HCT116 (cell line): ENCODE results near the gene UBE2D1. TPM values are rescaled to one million over a fixed set of nuclear protein-coding genes. Genes with fewer than 3 reads are reported as not detected.

ENCODE experiments used
- ATAC-seq: fragments of 200-7000 bp; cut with Tn5 transposase; 2 replicates; pipeline ENCODE4 v1.9.1; 2020; ENCODE audit warnings: mild to moderate bottlenecking, moderate library complexity
- BruUV-seq: library from RNA; stranded (reverse); fragments of 400-500 nt; replicated peaks from 2 replicates; lab custom pipeline; 2021; lab: Mats Ljungman, UMichigan
- CTCF ChIA-PET: fragments of 300-600 bp; sonication (Branson Sonifier 250); formaldehyde crosslinking; loops from one replicate; lab custom pipeline; 2021; ENCODE audit warnings: antibody characterized with exemption; lab: Charles Lee
- POLR2A ChIA-PET: fragments of 300-600, 350-600 bp; sonication (Branson Sonifier 250); formaldehyde crosslinking; loops from one replicate; lab custom pipeline; 2021; ENCODE audit warnings: antibody characterized with exemption; lab: Charles Lee
- RAD21 ChIA-PET, 2 experiments: fragments of 300-600 bp; sonication (Branson Sonifier 250); formaldehyde crosslinking; loops; one replicate each; lab custom pipeline; 2023; ENCODE audit warnings: low total read pairs in 2 of 2; ENCODE audit not compliant: uncharacterized antibody in 2 of 2, unreplicated experiment in 2 of 2, low non-redundant PET in 1 of 2; lab: Charles Lee
- DNase-seq: peaks from one replicate; pipeline ENCODE4 v3.0.0-alpha.2; 2010; ENCODE audit warnings: low read depth, low spot score
- H2AFZ ChIP-seq: fragments of 200-600 bp; shearing (Covaris generic), sonication (generic); 2 replicates; pipeline ENCODE4 v1.6.1; 2017; ENCODE audit warnings: low read depth, mixed run types, mixed read lengths, antibody characterized with exemption, low read length; ENCODE audit not compliant: poor library complexity, severe bottlenecking
- H3K27ac ChIP-seq: 2 replicates; pipeline ENCODE4 v1.5.1; 2012; ENCODE audit warnings: low read depth, low read length
- H3K27me3 ChIP-seq: fragments of 200-600 bp; sonication (generic); 2 replicates; pipeline ENCODE4 v1.6.1; 2016; ENCODE audit warnings: mixed run types, low read length, mixed read lengths; ENCODE audit not compliant: insufficient read depth
- H3K36me3 ChIP-seq, 2 experiments: fragments of 200-500 bp in 1 of 2; fragments of 200-600 bp in 1 of 2; sonication (Bioruptor generic) in 1 of 2; sonication (generic) in 1 of 2; 2 replicates each; pipeline versions ENCODE4 v1.5.1 to v1.6.1; 2014 to 2016; ENCODE audit warnings: low read length in 2 of 2, inconsistent platforms in 1 of 2, mixed read lengths in 1 of 2, mixed run types in 1 of 2; ENCODE audit not compliant: insufficient read depth in 2 of 2, control insufficient read depth in 1 of 2
- H3K4me1 ChIP-seq, 2 experiments: fragments of 200-600 bp in 1 of 2; sonication (generic) in 1 of 2; 2 replicates each; pipeline versions ENCODE4 v1.5.1 to v1.6.1; 2012 to 2017; ENCODE audit warnings: low read length in 2 of 2, inconsistent platforms in 1 of 2, mild to moderate bottlenecking in 1 of 2, mixed read lengths in 1 of 2, mixed run types in 1 of 2, moderate library complexity in 1 of 2; ENCODE audit not compliant: insufficient read depth in 2 of 2, control insufficient read depth in 1 of 2
- H3K4me2 ChIP-seq: fragments of 200-600 bp; sonication (generic); 2 replicates; pipeline ENCODE4 v1.6.1; 2017; ENCODE audit warnings: mixed run types, low read length, mixed read lengths
- H3K4me3 ChIP-seq, 2 experiments: fragments of 200-600 bp in 1 of 2; sonication (generic) in 1 of 2; replicated peaks in 1 of 2; 2 replicates each; pipeline ENCODE4 v1.5.1; 2011 to 2016; ENCODE audit warnings: low read length in 2 of 2, control low read depth in 1 of 2, low read depth in 1 of 2, mild to moderate bottlenecking in 1 of 2, mixed read lengths in 1 of 2, mixed run types in 1 of 2
- H3K79me2 ChIP-seq: fragments of 200-600 bp; sonication (generic); 2 replicates; pipeline ENCODE4 v1.6.1; 2017; ENCODE audit warnings: mild to moderate bottlenecking, mixed run types, low read length, moderate library complexity, mixed read lengths; ENCODE audit not compliant: insufficient read depth
- H3K9ac ChIP-seq: fragments of 200-600 bp; sonication (generic); 2 replicates; pipeline ENCODE4 v1.6.1; 2016; ENCODE audit warnings: low read length, mixed read lengths
- H3K9me2 ChIP-seq: fragments of 200-600 bp; sonication (generic), shearing (Covaris generic); 2 replicates; pipeline ENCODE4 v1.6.1; 2017; ENCODE audit warnings: mixed run types, mild to moderate bottlenecking, moderate library complexity; ENCODE audit not compliant: insufficient read depth
- H3K9me3 ChIP-seq, 2 experiments: fragments of 200-500 bp in 1 of 2; fragments of 200-600 bp in 1 of 2; sonication (Bioruptor generic) in 1 of 2; sonication (generic) in 1 of 2; 2 replicates each; pipeline ENCODE4 v1.6.1; 2014 to 2017; ENCODE audit warnings: low read length in 2 of 2, mixed read lengths in 2 of 2, inconsistent platforms in 1 of 2, low read depth in 1 of 2, mild to moderate bottlenecking in 1 of 2, mixed run types in 1 of 2, moderate library complexity in 1 of 2; ENCODE audit not compliant: control insufficient read depth in 1 of 2, insufficient read depth in 1 of 2
- H4K20me1 ChIP-seq: fragments of 200-600 bp; sonication (generic), shearing (Covaris generic); 2 replicates; pipeline ENCODE4 v1.6.1; 2017; ENCODE audit warnings: mixed run types, mild to moderate bottlenecking, moderate library complexity; ENCODE audit not compliant: insufficient read depth
- CEBPB ChIP-seq: IDR thresholded peaks from 2 replicates; pipeline ENCODE4 v1.6.1; 2012; ENCODE audit warnings: low read depth
- EGR1 ChIP-seq: IDR thresholded peaks from 2 replicates; pipeline ENCODE4 v1.6.1; 2012; ENCODE audit warnings: low read depth
- ELF1 ChIP-seq: IDR thresholded peaks from 2 replicates; pipeline ENCODE4 v1.6.1; 2012; ENCODE audit warnings: low read depth, borderline replicate concordance
- EZH2 ChIP-seq: fragments of 200-600 bp; sonication (generic); IDR thresholded peaks from 2 replicates; pipeline ENCODE4 v1.6.1; 2017; ENCODE audit warnings: antibody characterized with exemption, mixed run types
- EZH2phosphoT487 ChIP-seq: fragments of 200-600 bp; IDR thresholded peaks from 2 replicates; pipeline ENCODE4 v1.6.1; 2018; ENCODE audit warnings: antibody characterized with exemption, borderline replicate concordance
- FOSL1 ChIP-seq: IDR thresholded peaks from 2 replicates; pipeline ENCODE4 v1.6.1; 2012; ENCODE audit warnings: low read depth
- JUND ChIP-seq: IDR thresholded peaks from 2 replicates; pipeline ENCODE4 v1.6.1; 2012
- POLR2A ChIP-seq: IDR thresholded peaks from 2 replicates; pipeline ENCODE4 v1.7.0; 2011; ENCODE audit warnings: borderline replicate concordance; ENCODE audit not compliant: insufficient read depth, insufficient read length; ENCODE audit errors: extremely low read depth
- SRF ChIP-seq: IDR thresholded peaks from 2 replicates; pipeline ENCODE4 v1.6.1; 2012; ENCODE audit warnings: low read depth
- YY1 ChIP-seq: IDR thresholded peaks from 2 replicates; pipeline ENCODE4 v1.6.1; 2011; ENCODE audit warnings: low read length, low read depth, moderate library complexity, mild to moderate bottlenecking; ENCODE audit not compliant: insufficient replicate concordance; ENCODE audit errors: extremely low read depth
- ZFX ChIP-seq: fragments of 450-650 bp; IDR thresholded peaks from 2 replicates; pipeline ENCODE4 v1.6.1; 2017
- ZNF274 ChIP-seq: fragments of 200-500 bp; sonication (Bioruptor generic); IDR thresholded peaks from 2 replicates; pipeline ENCODE4 v1.6.1; 2014; ENCODE audit warnings: mild to moderate bottlenecking, low read depth, low read length, inconsistent platforms
- intact Hi-C: fragments of 100-400 bp; cut with micrococcal nuclease; formaldehyde crosslinking; loops from 2 replicates; pipeline ENCODE4 v1.10.0; 2022
- total RNA-seq: library from RNA; stranded (reverse); gene quantifications from one replicate; pipeline ENCODE4 v1.2.1, GENCODE V29; 2021; ENCODE audit not compliant: unreplicated experiment
- TF ChIP-seq, protein P1 (sequence below), 3 experiments: fragments of 200-600 bp in 1 of 3; sonication (generic) in 1 of 3; IDR thresholded peaks in 2 of 3; conservative IDR thresholded peaks in 1 of 3; 2 replicates each; pipeline ENCODE4 v1.5.1; 2012 to 2017; ENCODE audit warnings: low read depth in 2 of 3, low read length in 2 of 3, antibody characterized with exemption in 1 of 3, borderline replicate concordance in 1 of 3, control low read depth in 1 of 3, mild to moderate bottlenecking in 1 of 3, mixed read lengths in 1 of 3, mixed run types in 1 of 3, moderate library complexity in 1 of 3; ENCODE audit not compliant: insufficient read depth in 1 of 3
- TF ChIP-seq, protein P2 (sequence below): IDR thresholded peaks from 2 replicates; pipeline ENCODE4 v1.6.1; 2012
- TF ChIP-seq, protein P3 (sequence below): IDR thresholded peaks from 2 replicates; pipeline ENCODE4 v1.6.1; 2011; ENCODE audit warnings: mild to moderate bottlenecking, low read length, moderate library complexity; ENCODE audit not compliant: insufficient replicate concordance; ENCODE audit errors: extremely low read depth

Gene UBE2D1
- total RNA-seq, 1 experiment from 2014 or later, result 15.5 TPM

DNA sequence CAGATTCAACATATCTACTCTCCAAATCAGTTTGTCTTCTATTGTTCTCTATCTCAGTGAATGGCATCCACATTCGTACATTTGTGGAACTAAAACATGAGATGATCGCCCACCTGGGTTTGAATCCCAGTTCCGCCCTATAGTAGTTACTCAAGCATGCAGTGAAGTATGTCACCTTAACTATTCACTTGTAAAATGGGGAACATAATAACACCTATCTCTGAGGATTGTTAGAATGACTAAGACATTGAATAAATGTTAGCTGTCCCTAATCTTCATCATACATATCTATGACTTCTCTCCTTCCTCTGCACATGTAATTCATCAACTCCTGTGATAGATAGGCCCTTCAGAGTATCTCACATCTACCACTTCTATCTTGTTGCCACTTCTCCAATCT lies 24.7 kb downstream of the UBE2D1 start:
- ATAC-seq (no peak), DNase-seq (no peak)
- intact Hi-C loops, result no loop called here
- Histone ChIP-seq H3K9ac (no peak overlapping the region), H3K9me3 (no peaks in the 10 kb centered on the region), H3K36me3 (0 out of 4 replicates have a peak, but pooled peaks cover 0 to 2% of the 10 kb centered on the region in 2 experiments), H3K4me1 (no peaks in the 10 kb centered on the region), H3K9me2 (no peaks in the 10 kb centered on the region), H3K4me3 (no peak overlapping the region), H2AFZ (no peak overlapping the region), H3K27me3 (no peaks in the 10 kb centered on the region), H3K79me2 (peaks cover 4% of the 10 kb centered on the region; the same call in 1 of the 2 replicates), H3K4me2 (no peak overlapping the region), H3K27ac (no peak overlapping the region), H4K20me1 (0 out of 2 replicates have a peak, but pooled peaks cover 8% of the 10 kb centered on the region)
- ChIA-PET CTCF (no interaction called here), RAD21 (no interaction called here), POLR2A (interaction anchor here (0.6 kb wide), 1 partner anchor 17 kb away, joined by 5 read pairs; no protein-coding TSS in a partner anchor)
- no TSS peak for BruUV-seq
- TF ChIP-seq JUND (no peak), EZH2 (no peak), POLR2A (no peak), EGR1 (no peak), SRF (no peak), ZFX (no peak), ZNF274 (no peak), FOSL1 (no peak), YY1 (no peak), ELF1 (no peak), EZH2phosphoT487 (no peak), CEBPB (no peak)
- TF ChIP-seq, protein P1, sequence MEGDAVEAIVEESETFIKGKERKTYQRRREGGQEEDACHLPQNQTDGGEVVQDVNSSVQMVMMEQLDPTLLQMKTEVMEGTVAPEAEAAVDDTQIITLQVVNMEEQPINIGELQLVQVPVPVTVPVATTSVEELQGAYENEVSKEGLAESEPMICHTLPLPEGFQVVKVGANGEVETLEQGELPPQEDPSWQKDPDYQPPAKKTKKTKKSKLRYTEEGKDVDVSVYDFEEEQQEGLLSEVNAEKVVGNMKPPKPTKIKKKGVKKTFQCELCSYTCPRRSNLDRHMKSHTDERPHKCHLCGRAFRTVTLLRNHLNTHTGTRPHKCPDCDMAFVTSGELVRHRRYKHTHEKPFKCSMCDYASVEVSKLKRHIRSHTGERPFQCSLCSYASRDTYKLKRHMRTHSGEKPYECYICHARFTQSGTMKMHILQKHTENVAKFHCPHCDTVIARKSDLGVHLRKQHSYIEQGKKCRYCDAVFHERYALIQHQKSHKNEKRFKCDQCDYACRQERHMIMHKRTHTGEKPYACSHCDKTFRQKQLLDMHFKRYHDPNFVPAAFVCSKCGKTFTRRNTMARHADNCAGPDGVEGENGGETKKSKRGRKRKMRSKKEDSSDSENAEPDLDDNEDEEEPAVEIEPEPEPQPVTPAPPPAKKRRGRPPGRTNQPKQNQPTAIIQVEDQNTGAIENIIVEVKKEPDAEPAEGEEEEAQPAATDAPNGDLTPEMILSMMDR (IDR thresholded peaks at IDR 0.05 in 2 of 3, conservative IDR thresholded peaks at IDR 0.05 in 1 of 3; ENCODE audit: borderline replicate concordance in 1 of 3, insufficient read depth in 1 of 3, low read depth in 2 of 3, low read length in 2 of 3), result no peak
- TF ChIP-seq, protein P2, sequence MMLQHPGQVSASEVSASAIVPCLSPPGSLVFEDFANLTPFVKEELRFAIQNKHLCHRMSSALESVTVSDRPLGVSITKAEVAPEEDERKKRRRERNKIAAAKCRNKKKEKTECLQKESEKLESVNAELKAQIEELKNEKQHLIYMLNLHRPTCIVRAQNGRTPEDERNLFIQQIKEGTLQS, result no peak
- TF ChIP-seq, protein P3, sequence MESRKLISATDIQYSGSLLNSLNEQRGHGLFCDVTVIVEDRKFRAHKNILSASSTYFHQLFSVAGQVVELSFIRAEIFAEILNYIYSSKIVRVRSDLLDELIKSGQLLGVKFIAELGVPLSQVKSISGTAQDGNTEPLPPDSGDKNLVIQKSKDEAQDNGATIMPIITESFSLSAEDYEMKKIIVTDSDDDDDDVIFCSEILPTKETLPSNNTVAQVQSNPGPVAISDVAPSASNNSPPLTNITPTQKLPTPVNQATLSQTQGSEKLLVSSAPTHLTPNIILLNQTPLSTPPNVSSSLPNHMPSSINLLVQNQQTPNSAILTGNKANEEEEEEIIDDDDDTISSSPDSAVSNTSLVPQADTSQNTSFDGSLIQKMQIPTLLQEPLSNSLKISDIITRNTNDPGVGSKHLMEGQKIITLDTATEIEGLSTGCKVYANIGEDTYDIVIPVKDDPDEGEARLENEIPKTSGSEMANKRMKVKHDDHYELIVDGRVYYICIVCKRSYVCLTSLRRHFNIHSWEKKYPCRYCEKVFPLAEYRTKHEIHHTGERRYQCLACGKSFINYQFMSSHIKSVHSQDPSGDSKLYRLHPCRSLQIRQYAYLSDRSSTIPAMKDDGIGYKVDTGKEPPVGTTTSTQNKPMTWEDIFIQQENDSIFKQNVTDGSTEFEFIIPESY, result no peak
